Measurements from ENCODE around the gene RFESD. TPM values are rescaled to one million over a fixed set of nuclear protein-coding genes. Genes with fewer than 3 reads are reported as not detected.

RFESD gene
- total and polyA plus RNA-seq, 2 of the 8 experiments (the other 6 are each of a cell fraction or from before 2014, with no cell fraction given): 1.7 to 2.0 TPM

GRCh38 chr5:95707055-95707454 lies 60.5 kb downstream of the RFESD start:
- H2BK12ac ChIP-seq (ENCODE audit: low read depth, low read length): no peak overlapping the region
- H3K23ac ChIP-seq (ENCODE audit: insufficient read length): no peak overlapping the region
- no peak overlapping the region for H3K4me2 ChIP-seq (ENCODE audit: insufficient read depth in 1 of 2, low read depth in 2 of 2, low read length in 2 of 2)
- H3K23me2 ChIP-seq (ENCODE audit: low read depth, low read length): peaks cover 9% of the 10 kb centered on the region
- H3K9me3 ChIP-seq (ENCODE audit: insufficient read depth in 2 of 2, low read depth in 1 of 2, low read length in 1 of 2): no peaks in the 10 kb centered on the region
- DNase-seq (ENCODE audit: low read depth in 1 of 2, low spot score in 2 of 2) (no peak), FAIRE-seq (no peak)
- no peaks in the 10 kb centered on the region for H3K79me2 ChIP-seq (ENCODE audit: control insufficient read depth in 1 of 2, insufficient read depth in 2 of 2, low read length in 2 of 2)
- H2BK15ac ChIP-seq (ENCODE audit: low read length): no peak overlapping the region
- H3K4ac ChIP-seq (replicated peaks; ENCODE audit: insufficient read length, low read depth, low read length): no peak overlapping the region
- H3K79me1 ChIP-seq (ENCODE audit: low read depth, low read length): no peaks in the 10 kb centered on the region
- H3K9ac ChIP-seq (replicated peaks in 1 of 4; ENCODE audit: extremely low read depth in 1 of 4, low read depth in 3 of 4, low read length in 3 of 4): no peak overlapping the region
- no peak overlapping the region for H3K14ac ChIP-seq (ENCODE audit: insufficient read length)
- no peak overlapping the region for H3K27ac ChIP-seq (ENCODE audit: low read depth, low read length)
- H3K36me3 ChIP-seq (ENCODE audit: control insufficient read depth in 2 of 4, insufficient read depth in 4 of 4, low read length in 3 of 4): no peaks in the 10 kb centered on the region
- WGBS, 2 experiments (ENCODE audit: extremely low coverage in 1 of 2, insufficient coverage in 1 of 2, insufficient read length in 1 of 2, insufficient replicate concordance in 2 of 2, low coverage in 1 of 2, low lambda C conversion rate in 2 of 2, missing lambda C conversion rate in 1 of 2): 82% methylated on average over 9 of the region's 9 CpGs; no CpG with 5 or more reads in 1 of the 2 experiments
- H3K27me3 ChIP-seq (replicated peaks in 1 of 4; ENCODE audit: control insufficient read depth in 3 of 4, extremely low read depth in 1 of 4, insufficient read depth in 3 of 4, low read length in 3 of 4): peaks cover 0 to 11% (median 7%) of the 10 kb centered on the region in 4 experiments; a peak in 6 of 7 replicates
- no peak overlapping the region for H3K18ac ChIP-seq (ENCODE audit: extremely low read depth, low read length)
- H3K4me3 ChIP-seq (ENCODE audit: extremely low read depth in 1 of 4, insufficient read depth in 2 of 4, low read depth in 3 of 4, low read length in 4 of 4): no peak overlapping the region
- no peak overlapping the region for H2BK120ac ChIP-seq (replicated peaks; ENCODE audit: low read depth, low read length)
- no peak overlapping the region for H4K5ac ChIP-seq (ENCODE audit: insufficient read length, low read depth, low read length)
- no peak overlapping the region for H2AFZ ChIP-seq (ENCODE audit: low read length)
- CTCF ChIA-PET (ENCODE audit: partially characterized antibody): no interaction called here
- no peak overlapping the region for H2BK20ac ChIP-seq (ENCODE audit: low read length)
- POLR2A ChIA-PET (ENCODE audit: partially characterized antibody): no interaction called here
- no peak overlapping the region for H4K91ac ChIP-seq (replicated peaks; ENCODE audit: insufficient read length, low read length)
- H4K20me1 ChIP-seq (replicated peaks in 1 of 2; ENCODE audit: control insufficient read depth in 1 of 2, insufficient read depth in 2 of 2, low read length in 2 of 2): no peaks in the 10 kb centered on the region
- no peak overlapping the region for H4K8ac ChIP-seq (ENCODE audit: extremely low read depth, insufficient read depth, low read length)
- no peak overlapping the region for H3K56ac ChIP-seq (replicated peaks; ENCODE audit: insufficient read length, low read depth, low read length)
- no peak overlapping the region for H2AK5ac ChIP-seq (ENCODE audit: low read depth, low read length)
- H3K4me1 ChIP-seq (replicated peaks in 1 of 4; ENCODE audit: control insufficient read depth in 3 of 4, insufficient read depth in 4 of 4, low read length in 3 of 4): peaks cover 2 to 7% (median 3%) of the 10 kb centered on the region in 4 experiments; a peak in 3 of 7 replicates
- no peak overlapping the region for H2BK5ac ChIP-seq (ENCODE audit: low read depth, low read length)
- TF ChIP-seq JUN (IDR thresholded peaks at IDR 0.05; ENCODE audit: low read depth, low read length) (no peak), MAFK (IDR thresholded peaks at IDR 0.05; ENCODE audit: low read depth, low read length) (no peak), BRCA1 (IDR thresholded peaks at IDR 0.05; ENCODE audit: low read depth, low read length) (no peak), JUND (IDR thresholded peaks at IDR 0.05; ENCODE audit: low read length) (no peak), USF2 (IDR thresholded peaks at IDR 0.05; ENCODE audit: low read length) (no peak)

Data from H1 (cell line).